MM.1S (cell line): ENCODE measurements around the gene DUSP10.

ENCODE experiments used
- EZH2 ChIP-seq: fragments of 300-600 bp; sonication (generic); optimal IDR thresholded peaks from 2 replicates; pipeline ENCODE3; 2017; ENCODE audit warnings: low read depth, mild to moderate bottlenecking, antibody characterized with exemption, low read length, mixed read lengths
- EZH2phosphoT487 ChIP-seq: fragments of 300-600 bp; sonication (generic); IDR thresholded peaks from 2 replicates; pipeline ENCODE4 v1.6.1; 2018; ENCODE audit warnings: antibody characterized with exemption, low read length
- TF ChIP-seq, protein P1 (sequence below): fragments of 300-600 bp; sonication (generic); IDR thresholded peaks from 2 replicates; pipeline ENCODE4 v1.5.1; 2016; ENCODE audit warnings: antibody characterized with exemption, low read length, mixed read lengths

DNA sequence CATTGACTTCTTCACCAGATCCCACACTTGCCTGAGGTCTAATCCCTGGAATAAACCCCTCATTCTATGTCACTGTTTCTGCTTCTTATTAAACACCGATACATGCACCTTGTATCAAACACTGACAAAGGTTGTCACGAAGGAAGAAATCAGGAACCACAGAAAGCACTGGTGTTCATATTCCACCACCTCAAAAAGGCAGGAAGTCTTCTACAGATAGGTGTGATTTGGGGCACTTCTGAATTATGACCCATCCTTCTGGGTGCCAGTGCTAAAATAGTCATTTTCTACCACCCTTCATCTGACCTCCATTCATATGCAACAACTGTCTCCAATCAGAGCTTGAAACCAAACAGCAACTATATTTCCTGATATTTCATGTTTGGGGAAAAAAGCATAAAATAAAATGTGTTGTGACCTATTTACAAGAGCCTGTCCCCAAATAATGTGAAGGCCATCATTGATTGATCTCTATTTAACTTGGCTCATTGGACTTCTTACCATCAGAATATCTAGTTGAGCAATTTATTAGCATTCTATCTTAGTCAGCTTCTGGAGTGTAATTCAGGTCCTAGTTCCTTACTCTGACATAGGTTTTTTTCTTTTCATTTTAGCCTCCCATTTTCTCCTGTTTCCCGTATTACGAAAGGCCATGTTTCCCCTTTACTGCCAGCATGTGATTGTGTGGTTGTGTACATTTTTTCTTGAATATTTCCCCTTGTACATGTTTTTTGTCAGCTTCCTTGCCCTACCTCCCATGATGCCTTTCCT lies 43.1 kb downstream of the DUSP10 start:
- TF ChIP-seq, protein P1, sequence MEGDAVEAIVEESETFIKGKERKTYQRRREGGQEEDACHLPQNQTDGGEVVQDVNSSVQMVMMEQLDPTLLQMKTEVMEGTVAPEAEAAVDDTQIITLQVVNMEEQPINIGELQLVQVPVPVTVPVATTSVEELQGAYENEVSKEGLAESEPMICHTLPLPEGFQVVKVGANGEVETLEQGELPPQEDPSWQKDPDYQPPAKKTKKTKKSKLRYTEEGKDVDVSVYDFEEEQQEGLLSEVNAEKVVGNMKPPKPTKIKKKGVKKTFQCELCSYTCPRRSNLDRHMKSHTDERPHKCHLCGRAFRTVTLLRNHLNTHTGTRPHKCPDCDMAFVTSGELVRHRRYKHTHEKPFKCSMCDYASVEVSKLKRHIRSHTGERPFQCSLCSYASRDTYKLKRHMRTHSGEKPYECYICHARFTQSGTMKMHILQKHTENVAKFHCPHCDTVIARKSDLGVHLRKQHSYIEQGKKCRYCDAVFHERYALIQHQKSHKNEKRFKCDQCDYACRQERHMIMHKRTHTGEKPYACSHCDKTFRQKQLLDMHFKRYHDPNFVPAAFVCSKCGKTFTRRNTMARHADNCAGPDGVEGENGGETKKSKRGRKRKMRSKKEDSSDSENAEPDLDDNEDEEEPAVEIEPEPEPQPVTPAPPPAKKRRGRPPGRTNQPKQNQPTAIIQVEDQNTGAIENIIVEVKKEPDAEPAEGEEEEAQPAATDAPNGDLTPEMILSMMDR = no peak
- no peak for TF ChIP-seq EZH2phosphoT487
- TF ChIP-seq EZH2 = no peak
